ENCODE results near the gene NUP93. TPM values are rescaled to one million over a fixed set of nuclear protein-coding genes. Genes with fewer than 3 reads are reported as not detected.

NUP93 gene
- total RNA-seq, 4 donors from 2014 or later: 38.2 to 46.5 (median 41.2) TPM

DNA sequence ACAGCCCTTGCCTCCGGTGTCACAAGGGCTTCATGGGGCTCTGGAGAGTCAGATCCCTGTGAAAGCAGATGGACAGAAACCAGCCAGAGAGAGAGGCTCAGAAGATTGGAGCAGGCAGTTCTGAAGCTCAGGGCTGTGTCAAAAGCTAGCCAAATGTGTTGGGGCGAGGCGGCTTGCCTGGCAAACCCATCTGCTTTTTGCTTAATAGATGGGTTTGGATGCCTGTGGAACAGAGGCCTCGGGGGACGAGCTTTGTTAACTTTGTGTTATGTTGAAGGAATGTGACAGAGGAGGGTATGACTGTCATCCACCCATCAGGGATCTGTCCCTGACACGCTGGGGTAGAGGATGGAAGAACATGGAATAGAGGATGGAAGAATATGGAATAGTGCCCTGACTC lies 114.1 kb downstream of the NUP93 start:
- TF ChIP-seq POLR2A (IDR thresholded peaks at IDR 0.05): no peak
- TF ChIP-seq, protein P1, sequence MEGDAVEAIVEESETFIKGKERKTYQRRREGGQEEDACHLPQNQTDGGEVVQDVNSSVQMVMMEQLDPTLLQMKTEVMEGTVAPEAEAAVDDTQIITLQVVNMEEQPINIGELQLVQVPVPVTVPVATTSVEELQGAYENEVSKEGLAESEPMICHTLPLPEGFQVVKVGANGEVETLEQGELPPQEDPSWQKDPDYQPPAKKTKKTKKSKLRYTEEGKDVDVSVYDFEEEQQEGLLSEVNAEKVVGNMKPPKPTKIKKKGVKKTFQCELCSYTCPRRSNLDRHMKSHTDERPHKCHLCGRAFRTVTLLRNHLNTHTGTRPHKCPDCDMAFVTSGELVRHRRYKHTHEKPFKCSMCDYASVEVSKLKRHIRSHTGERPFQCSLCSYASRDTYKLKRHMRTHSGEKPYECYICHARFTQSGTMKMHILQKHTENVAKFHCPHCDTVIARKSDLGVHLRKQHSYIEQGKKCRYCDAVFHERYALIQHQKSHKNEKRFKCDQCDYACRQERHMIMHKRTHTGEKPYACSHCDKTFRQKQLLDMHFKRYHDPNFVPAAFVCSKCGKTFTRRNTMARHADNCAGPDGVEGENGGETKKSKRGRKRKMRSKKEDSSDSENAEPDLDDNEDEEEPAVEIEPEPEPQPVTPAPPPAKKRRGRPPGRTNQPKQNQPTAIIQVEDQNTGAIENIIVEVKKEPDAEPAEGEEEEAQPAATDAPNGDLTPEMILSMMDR (IDR thresholded peaks at IDR 0.05): no peak
- H3K4me3 ChIP-seq: no peak overlapping the region
- intact Hi-C loops (cut with DNase I): no loop called here
- no peak for DNase-seq
- 87 to 95% methylated on average over 6 of the region's 6 CpGs for WGBS, 2 donors
- no peaks in the 10 kb centered on the region for H3K9me3 ChIP-seq
- peaks cover 0 to 72% (median 4%) of the 10 kb centered on the region in 3 donors for H3K36me3 ChIP-seq
- no peaks in the 10 kb centered on the region for H3K27me3 ChIP-seq
- no peak overlapping the region for H3K27ac ChIP-seq
- H3K4me1 ChIP-seq: peaks cover 0 to 16% (median 0%) of the 10 kb centered on the region in 3 donors

DNA sequence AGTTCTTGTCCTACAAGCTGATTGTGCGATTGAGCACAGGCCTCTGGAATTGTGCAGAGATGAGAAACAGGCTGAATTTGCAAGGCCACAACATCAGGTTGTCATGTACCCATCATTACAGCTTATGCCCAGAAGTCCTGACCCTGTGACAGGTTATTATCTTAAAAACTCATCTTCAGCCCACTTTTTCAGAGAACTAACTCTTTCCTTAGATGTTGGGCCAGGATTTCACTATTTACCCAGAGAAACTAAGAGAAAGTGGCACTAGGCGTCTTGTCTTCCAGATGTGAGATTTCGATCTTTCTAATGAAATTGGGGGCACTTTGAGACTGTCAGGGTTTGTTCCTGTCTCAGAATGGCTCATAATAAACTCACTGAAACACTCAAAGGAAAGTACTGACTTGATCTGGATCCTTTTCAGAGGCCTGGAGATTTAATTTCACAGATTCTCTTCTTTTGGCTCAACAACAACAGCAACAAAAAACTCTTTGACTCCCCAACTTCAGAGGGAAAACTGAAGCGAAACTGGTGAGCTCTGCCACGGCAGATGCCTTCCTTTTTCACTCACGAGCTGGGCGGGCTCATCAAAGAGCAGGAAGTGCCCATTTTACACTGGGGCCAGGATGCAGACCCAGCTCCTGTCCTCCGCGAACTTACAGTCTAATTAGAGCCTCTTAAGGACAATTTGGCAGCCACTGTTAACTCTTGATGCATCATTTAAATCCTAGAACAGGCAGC lies 117.4 kb downstream of the NUP93 start:
- H3K4me1 ChIP-seq: peaks cover 0 to 22% (median 0%) of the 10 kb centered on the region in 3 donors
- peak overlapping the region in 1 of 4 donors; percentile 26 for H3K27ac ChIP-seq
- no peaks in the 10 kb centered on the region for H3K27me3 ChIP-seq
- no peaks in the 10 kb centered on the region for H3K9me3 ChIP-seq
- H3K36me3 ChIP-seq: peaks cover 0 to 40% (median 0%) of the 10 kb centered on the region in 3 donors
- no peak for DNase-seq
- WGBS, 2 donors: 69 to 83% methylated on average over 6 to 7 of the region's 9 CpGs
- TF ChIP-seq, protein P1 (IDR thresholded peaks at IDR 0.05): no peak
- no peak for TF ChIP-seq POLR2A (IDR thresholded peaks at IDR 0.05)
- intact Hi-C loops (cut with DNase I): no loop called here
- no peak overlapping the region for H3K4me3 ChIP-seq

DNA sequence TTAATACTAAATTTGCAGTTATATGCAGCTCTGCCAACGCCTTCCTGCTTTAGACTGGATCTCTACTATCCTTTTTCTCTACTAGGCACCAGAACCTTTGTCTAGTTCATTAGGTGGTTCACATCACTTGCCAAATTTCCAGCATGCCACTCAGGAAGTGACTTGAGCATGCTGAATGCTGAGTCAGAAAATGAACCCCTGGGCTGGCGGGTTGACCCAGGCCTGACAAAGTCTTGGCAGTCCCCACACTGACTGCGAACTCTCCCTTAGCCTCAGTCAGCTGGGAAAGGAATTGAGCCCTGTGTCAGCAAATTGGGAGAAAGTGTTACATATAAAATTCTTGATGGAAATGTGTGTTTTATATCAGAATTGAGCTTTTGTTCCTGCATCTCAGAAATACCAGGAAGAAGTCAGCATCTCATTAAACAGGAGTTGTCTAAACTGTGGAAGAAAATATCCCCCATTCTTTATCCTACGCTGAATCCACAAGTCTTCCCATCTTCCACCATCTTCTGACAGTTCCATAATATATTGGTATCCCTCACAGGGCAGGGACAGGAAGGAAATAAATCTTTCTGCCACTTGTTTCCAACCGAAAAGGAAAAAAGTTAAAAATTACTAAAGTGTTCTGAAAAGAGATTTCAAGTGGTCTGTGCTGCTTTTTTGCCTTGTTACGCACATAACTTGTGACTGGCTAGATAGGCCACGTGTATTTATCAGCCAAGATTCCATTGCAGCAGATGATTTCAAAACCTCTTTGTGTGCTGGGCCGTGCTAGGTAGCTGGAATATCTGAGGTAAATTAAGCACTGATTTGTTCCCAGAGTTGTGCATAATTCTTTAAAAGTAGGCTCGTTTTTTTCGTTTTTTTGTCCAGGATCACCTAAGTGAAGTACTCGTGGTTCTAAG lies 118.4 kb downstream of the NUP93 start:
- peak overlapping the region in 1 of 4 donors; percentile 26 for H3K27ac ChIP-seq
- H3K4me3 ChIP-seq: no peak overlapping the region
- H3K36me3 ChIP-seq: peaks cover 0 to 30% (median 0%) of the 10 kb centered on the region in 3 donors
- no peaks in the 10 kb centered on the region for H3K9me3 ChIP-seq
- no peak for DNase-seq
- H3K4me1 ChIP-seq: peaks cover 0 to 22% (median 0%) of the 10 kb centered on the region in 3 donors
- intact Hi-C loops (cut with DNase I): no loop called here
- 62 to 76% methylated on average over 10 to 11 of the region's 11 CpGs for WGBS, 2 donors
- no peaks in the 10 kb centered on the region for H3K27me3 ChIP-seq
- no peak for TF ChIP-seq POLR2A (IDR thresholded peaks at IDR 0.05)
- TF ChIP-seq, protein P1 (IDR thresholded peaks at IDR 0.05): no peak

DNA sequence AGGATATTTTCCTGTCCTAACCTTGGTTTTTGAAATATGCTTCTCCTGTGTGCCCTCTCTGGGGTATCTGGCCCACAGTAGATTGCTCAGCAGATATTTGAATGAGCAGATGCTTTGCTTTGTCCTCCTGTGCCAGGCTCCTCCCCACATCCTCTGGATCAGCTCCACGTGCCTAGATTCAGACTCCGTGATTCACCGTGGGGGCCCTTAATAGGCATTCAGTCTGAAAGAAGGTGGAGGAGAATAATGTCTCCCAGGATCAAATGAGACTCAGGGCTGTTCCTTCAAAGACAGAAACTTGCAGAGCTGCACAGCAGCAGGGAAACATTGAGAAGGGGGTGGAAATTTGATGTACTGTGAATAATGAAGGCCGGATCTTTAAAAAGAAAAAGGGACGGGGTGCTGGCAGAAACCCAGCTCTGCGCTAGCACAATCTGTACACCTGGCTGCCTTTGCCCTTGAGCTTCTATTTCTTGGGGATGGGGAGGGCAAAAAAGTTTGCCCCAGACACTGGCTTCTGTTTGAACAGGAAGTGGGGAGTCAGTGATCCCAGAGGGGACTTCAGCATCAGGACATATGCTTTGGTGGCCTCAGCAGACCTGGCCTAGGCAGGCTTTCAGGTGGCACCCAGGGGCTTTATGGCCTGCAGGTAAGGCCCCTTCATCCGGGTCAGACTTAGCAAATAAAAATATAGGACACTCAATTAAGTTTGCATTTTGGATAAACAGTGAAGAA lies 119.2 kb downstream of the NUP93 start:
- Histone ChIP-seq H3K36me3 (peaks cover 0 to 22% (median 0%) of the 10 kb centered on the region in 3 donors), H3K27me3 (no peaks in the 10 kb centered on the region), H3K9me3 (no peaks in the 10 kb centered on the region), H3K27ac (no peak overlapping the region), H3K4me1 (peaks cover 0 to 22% (median 0%) of the 10 kb centered on the region in 3 donors), H3K4me3 (no peak overlapping the region)
- 24 to 49% methylated on average over 7 of the region's 7 CpGs for WGBS, 2 donors
- intact Hi-C loops (cut with DNase I): no loop called here
- TF ChIP-seq, protein P1 (IDR thresholded peaks at IDR 0.05): no peak
- TF ChIP-seq POLR2A (IDR thresholded peaks at IDR 0.05): no peak
- DNase-seq: no peak
